Cardiac septum (tissue), 1 donor: ENCODE data around the gene IFNL4. TPM values are rescaled to one million over a fixed set of nuclear protein-coding genes. Genes with fewer than 3 reads are reported as not detected.
"Not testable (repeated sequence)": the region's sequence is repeated elsewhere in the genome, so short reads cannot be mapped to it uniquely, and the experiment has no call there.

Experiments used
- DNase-seq: peaks from one replicate; pipeline ENCODE4 v3.0.0-alpha.2; 2020; ENCODE audit warnings: low spot score
- intact Hi-C: fragments of 100-400 bp; cut with DNase I; formaldehyde crosslinking; loops from one replicate; pipeline ENCODE4 v1.14.0; 2022
- long read RNA-seq: library from polyadenylated mRNA; unstranded; transcript quantifications from one replicate; pipeline ENCODE4 v2.0.0, GENCODE V29; 2021
- total RNA-seq: library from RNA; stranded (reverse); fragmentation: NEBNext Ultra II Directional; extraction: Animal tissue kit (Norgen Biotek cat#: 25700); gene quantifications from one replicate; pipeline ENCODE4 v1.2.1, GENCODE V29; 2021
- donor health status: DM: no; HTN: no; CAD: no.

The IFNL4 gene
- total RNA-seq, result not detected
- long read RNA-seq, result 0 reads

DNA sequence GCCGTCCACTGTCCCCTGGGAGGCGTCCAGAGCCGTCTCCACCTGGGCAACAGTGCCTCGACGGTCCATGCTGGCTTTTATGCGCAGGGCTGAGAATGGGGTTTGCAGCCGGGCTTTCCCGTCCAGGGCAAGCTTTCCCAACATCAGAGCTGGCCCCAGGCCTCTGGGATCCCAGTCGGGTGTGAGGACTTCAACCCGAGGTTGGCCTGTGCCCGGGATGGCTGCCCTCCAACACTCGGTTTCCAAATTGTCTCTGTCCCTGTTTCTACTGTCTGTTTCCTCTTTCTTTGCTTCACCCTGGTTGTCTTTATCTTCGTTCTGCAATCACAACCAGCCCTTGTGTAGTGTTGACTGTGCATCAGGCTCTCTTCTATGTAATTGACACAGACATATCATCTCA is at the start of gene IFNL4:
IFNL4 (minus strand) TSS at position 51 of the 400 bp plus-strand sequence.
- intact Hi-C loops, result no loop called here
- DNase-seq, result no peak

DNA sequence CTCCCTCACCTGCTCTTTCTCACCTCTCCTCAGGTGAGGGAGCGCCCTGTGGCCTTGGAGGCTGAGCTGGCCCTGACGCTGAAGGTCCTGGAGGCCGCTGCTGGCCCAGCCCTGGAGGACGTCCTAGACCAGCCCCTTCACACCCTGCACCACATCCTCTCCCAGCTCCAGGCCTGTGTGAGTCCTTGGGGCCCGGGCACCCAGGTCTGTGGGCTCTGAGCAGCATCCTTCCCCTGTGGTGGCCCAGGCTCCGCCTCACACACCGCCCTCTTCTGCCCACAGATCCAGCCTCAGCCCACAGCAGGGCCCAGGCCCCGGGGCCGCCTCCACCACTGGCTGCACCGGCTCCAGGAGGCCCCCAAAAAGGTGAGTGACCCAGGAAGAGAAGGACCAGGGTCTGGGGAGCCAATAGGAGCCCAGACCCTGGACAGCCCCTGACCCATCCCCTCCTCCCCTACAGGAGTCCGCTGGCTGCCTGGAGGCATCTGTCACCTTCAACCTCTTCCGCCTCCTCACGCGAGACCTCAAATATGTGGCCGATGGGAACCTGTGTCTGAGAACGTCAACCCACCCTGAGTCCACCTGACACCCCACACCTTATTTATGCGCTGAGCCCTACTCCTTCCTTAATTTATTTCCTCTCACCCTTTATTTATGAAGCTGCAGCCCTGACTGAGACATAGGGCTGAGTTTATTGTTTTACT is 49.4 kb upstream of the IFNL4 start:
- intact Hi-C loops, result no loop called here
- peak; percentile 71 for DNase-seq

DNA sequence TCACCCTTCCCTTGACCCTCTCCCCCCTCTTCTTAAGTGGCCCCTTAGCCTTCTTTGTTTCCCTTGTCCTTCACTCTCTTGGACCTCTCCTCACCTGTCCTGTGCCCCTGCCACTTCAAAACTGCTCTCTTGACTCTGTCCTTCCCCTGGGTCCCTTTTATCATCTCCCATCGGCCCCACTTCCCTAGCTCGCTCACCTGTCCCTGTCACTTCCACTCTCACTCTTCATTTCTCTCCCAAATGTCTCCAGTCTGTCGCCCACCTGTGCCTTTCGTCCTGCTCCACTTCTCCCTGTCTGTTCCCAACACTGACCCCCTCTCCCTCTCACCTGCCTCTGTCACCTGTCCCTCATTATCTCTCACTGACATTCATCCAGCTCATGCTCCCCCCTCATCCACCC is 48.2 kb upstream of the IFNL4 start:
- intact Hi-C loops, result no loop called here

DNA sequence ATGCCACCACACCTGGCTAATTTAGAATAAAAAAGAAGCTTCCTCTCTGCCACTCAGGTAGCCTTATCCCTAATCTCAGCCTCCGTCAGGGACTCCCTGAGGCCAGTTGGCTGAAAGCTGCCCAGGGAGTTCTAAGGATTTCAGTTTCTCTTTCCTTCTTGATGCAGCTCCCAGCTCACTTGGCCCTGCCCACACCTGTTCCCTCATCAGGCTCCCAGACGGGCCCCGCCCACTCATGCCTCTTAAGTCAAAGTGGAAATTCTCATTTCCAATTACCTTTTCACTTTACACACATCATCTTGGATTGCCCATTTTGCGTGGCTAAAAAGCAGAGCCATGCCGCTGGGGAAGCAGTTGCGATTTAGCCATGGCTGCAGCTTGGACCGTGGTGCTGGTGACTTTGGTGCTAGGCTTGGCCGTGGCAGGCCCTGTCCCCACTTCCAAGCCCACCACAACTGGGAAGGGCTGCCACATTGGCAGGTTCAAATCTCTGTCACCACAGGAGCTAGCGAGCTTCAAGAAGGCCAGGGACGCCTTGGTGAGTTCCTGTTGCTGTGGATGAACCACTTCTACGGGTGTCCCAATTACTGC is 47.5 kb upstream of the IFNL4 start, which contains the start of gene IFNL1:
IFNL1 (plus strand) TSS at position 353 of the 591 bp plus-strand sequence; CDS start at position 368, 15 bp downstream.
- intact Hi-C loops, result no loop called here
- DNase-seq, result peak; percentile 10

More for the DNA sequence above, 48.2 kb upstream of the IFNL4 start:
- peak; percentile 35 for DNase-seq

DNA sequence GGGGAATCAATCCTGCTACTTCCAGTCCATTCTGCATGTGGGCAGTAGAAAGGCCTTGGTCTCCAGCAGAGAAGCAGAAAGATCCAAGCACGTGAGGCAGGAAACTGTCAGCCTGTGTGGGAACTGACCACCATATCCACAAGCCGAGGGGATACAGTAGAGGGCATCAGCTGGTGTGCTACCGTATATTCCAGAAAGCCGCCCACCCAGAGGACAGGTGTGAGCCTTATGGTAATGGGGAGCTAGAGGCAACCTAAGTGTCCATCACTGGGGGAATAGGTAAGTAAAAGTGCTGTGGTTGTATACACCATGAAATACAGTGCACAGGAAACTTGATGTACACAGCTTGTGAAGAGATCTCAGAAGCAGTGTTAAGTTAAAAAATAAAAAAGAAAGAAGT is 44.7 kb upstream of the IFNL4 start:
- intact Hi-C loops, result no loop called here
- peak; percentile 19 for DNase-seq

DNA sequence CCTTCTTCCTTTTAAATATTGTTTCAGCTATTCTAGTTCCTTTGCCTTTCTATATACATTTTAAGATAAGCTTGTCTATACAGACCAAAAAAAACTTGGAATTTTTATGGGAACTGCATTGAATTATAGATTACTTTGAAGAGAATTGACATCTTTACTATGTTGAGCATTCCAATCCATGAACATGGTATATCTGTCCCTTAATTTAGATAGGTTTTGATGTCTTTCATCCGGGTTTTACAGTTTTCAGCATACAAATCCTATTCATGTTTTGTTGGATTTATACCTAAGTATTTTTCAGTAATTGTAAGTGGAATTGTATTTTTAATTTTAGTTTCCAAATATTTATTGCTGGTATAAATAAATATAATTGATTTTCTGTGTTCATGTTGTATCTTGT is 35.4 kb upstream of the IFNL4 start:
- intact Hi-C loops, result no loop called here
- DNase-seq, result no peak

DNA sequence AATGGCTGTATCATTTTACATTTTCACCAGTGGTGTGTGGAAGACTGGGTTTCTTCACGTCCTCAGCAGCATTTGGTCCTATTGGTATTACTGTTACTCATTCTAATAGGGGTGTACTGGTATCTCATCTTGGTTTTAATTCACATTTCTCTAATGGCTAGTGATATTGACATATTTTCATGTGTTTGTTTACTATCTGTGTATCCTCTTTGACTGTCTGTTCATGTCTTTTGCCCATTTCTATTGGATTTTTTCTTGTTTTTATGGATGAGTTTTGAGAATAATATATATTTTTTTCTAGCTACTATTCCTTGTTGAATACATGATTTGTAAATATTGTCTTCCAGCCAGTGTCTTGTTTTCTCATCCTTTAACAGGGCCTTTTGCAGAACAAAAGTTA is 33.4 kb upstream of the IFNL4 start:
- intact Hi-C loops, result no loop called here
- DNase-seq, result no peak

DNA sequence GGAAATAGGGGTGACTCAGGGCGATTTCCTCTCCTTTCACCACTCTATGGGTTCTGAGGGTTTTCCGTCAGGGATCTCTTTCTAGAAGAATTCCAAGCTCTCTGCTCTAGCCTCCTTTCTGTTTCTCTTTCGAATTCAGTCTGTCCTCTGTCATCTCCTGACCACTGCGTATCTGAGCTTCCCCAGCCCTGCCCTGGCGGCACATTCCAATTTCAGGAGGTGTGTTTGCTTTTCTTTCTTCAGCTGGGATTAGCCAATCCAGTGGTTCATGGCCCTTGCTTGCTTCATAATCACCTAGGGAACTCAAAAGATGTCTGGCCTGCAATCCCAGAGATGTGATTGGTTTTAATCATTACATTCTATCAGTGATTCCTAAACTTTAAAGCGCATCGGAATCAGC is 28.9 kb upstream of the IFNL4 start:
- intact Hi-C loops, result no loop called here
- peak; percentile 10 for DNase-seq

DNA sequence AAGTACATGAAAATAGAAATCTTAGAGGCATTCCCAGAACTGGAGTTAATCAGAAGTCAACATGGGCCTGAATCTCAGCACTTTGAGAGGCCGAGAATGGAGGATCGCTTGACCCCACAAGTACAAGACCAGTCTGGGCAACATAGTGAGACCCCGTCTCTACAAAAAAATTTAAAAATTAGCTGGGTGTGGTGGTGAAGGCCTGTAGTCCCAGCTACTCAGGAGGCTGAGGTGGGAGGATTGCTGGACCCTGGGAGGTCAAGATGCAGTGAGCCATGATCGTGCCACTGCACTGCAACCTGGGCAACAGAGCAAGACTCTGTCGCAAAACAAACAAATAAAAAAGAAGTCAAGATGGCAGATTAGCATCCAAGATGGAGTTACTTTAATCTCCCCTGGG is 28.1 kb upstream of the IFNL4 start:
- intact Hi-C loops, result no loop called here

DNA sequence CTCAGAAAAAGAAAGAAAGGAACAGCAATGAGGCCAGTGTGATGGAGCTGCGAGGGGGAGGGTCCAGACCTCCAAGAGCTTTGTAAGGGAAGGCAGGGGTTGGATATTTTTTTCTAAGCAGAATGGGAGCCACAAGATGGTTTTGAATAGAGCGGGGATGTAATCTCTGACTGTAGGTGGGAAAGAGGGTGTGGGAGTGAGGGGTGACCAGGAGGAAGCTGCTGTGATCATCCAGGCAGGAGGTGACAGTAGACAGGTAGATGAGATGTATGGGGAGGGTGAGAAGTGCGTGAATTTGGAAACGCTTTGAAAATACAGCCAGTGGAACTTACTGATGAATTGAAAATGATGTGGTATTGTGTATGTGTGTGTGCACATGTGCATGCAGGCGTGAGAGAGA is 26.9 kb upstream of the IFNL4 start:
- intact Hi-C loops, result no loop called here
- no peak for DNase-seq

More for the DNA sequence above, 28.1 kb upstream of the IFNL4 start:
- DNase-seq, result peak; percentile 33

DNA sequence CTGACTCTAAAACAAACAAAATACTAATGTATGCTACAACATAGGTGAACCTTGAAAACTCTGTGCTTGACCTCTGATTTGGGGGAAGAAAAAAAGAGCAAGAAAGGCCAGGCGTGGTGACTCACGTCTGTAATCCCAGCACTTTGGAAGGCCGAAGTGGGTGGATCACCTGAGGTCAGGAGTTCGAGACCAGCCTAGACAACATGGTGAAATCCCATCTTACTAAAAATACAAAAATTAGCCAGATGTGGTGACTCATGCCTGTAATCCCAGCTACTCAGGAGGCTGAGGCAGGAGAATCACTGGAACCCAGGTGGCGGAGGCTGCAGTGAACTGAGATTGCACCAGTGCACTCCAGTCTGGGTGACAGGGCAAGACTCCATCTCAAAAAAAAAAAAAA is 25.2 kb upstream of the IFNL4 start:
- DNase-seq, result peak; percentile 12
- intact Hi-C loops, result not testable (repeated sequence)

DNA sequence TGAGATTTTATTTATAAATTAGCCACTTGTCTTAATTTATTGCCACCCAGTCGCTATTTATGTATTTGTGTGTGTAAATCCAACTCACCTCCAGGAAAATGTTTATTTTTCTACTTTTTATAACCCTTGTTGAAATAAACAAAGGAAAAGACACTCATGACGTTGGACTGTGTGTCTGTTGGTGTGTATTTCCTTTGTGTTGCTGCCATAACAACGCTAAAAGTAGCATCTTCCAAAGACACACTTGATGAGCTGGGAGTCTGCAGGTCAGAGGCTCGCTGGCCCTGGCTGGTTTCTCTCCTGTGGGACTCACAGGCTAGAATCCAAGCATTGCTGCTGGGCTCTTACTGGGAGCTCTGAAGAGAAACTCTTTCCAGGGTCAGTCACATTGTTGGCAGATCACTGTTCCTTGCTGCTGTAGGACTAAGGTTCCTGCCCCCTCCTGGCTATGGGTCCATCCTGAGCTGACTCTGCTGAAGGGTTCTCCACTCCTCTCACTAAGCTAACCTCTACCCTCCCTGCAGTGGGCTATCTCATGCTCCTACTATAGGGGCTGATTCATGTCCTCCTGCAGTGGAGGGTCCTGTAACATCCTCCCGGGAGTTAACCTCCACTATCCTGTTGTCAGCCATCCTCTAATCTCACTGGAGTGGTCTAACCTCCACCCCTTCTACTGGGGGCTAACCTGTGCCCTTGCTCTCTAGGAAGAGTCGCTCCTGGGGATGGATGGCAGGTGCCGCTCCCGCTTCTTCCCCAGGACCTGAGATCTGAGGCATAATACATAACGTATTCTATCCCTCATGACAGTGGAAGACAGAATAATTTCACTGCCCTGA is 21.6 kb upstream of the IFNL4 start:
- intact Hi-C loops, result no loop called here
- DNase-seq, result no peak

DNA sequence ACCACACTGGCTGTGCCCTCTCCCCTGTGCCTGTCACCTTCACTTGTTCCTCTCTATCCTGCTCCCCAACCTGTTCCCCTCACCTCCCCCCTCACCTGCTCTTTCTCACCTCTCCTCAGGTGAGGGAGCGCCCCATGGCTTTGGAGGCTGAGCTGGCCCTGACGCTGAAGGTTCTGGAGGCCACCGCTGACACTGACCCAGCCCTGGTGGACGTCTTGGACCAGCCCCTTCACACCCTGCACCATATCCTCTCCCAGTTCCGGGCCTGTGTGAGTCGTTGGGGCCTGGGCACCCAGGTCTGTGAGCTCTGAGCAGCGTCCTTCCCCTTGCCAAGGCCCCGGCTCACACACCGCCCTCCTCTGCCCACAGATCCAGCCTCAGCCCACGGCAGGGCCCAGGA is 20.7 kb upstream of the IFNL4 start:
- peak; percentile 29 for DNase-seq
- intact Hi-C loops, result not testable (repeated sequence)

DNA sequence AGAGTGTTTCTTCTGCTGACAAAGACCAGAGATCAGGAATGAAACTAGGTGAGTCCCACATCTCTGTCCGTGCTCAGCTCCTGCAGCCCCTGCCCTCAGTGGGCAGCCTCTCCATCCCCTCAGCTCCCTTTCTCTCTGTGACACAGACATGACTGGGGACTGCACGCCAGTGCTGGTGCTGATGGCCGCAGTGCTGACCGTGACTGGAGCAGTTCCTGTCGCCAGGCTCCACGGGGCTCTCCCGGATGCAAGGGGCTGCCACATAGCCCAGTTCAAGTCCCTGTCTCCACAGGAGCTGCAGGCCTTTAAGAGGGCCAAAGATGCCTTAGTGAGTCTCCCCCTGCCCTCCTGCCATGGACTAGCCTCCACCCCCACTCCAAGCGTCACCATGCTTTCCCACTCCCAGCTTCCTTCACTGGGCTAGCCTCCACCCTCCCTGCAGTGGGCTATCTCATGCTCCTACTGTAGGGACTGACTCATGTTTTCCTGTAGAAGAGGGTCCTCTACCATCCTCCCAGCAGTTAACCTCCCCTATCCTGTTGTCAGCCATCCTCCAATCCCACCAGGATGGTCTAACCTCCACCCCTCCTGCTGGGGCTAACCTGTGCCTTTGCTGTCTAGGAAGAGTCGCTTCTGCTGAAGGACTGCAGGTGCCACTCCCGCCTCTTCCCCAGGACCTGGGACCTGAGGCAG is 20.0 kb upstream of the IFNL4 start:
- intact Hi-C loops, result not testable (repeated sequence)
- DNase-seq, result peak; percentile 71

DNA sequence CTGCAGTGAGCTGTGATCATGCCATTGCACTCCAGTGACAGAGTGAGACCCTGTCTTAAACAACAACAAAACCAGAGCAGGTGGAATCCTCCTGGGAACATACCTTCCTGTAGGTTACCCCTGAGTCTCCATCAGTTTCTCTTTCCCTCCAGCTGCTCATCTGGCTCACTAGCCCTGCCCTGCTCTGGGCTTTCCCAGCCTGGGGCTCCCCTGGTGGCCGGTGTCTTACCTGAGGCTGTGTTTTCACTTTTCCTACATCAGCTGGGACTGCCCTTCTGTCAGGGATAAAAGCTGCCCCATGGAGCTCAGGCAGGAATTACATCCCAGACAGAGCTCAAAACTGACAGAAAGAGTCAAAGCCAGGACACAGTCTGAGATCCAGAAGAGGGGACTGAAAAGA is 19.4 kb upstream of the IFNL4 start, which contains the start of gene IFNL2:
IFNL2 (plus strand) TSS at position 312 of the 400 bp plus-strand sequence. CDS start 173 bp downstream, outside the sequence.
- intact Hi-C loops, DNase-seq: not testable (repeated sequence)

DNA sequence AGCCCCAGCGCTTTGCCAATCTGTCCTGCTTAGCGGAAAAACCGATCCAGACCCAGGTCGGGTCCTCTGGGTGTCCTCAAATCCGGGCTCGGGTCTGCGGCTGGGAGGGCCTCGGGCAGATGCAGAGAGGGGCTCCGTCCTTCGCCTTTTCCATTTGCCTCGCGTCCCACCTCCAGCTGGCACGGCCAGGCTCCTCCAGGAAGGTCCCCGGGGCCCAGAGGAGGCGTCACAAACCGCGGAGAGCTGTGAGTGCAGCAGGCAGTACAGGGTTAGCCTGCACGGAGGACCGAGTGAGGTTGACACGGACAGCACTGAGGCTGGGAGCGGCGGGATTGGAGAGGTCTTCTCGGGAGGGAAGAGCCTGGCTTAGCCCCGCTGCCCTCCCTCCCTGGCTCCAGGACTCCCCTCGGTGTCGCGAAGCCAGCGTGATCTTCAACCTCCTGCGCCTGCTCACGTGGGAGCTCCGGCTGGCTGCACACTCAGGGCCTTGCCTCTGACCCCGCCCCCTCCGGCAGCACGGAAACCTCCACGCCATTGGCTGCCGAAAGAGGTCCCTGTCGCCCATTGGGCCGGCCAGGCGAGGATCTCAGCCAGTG is 16.8 kb upstream of the IFNL4 start:
- intact Hi-C loops, result no loop called here
- peak; percentile 26 for DNase-seq

DNA sequence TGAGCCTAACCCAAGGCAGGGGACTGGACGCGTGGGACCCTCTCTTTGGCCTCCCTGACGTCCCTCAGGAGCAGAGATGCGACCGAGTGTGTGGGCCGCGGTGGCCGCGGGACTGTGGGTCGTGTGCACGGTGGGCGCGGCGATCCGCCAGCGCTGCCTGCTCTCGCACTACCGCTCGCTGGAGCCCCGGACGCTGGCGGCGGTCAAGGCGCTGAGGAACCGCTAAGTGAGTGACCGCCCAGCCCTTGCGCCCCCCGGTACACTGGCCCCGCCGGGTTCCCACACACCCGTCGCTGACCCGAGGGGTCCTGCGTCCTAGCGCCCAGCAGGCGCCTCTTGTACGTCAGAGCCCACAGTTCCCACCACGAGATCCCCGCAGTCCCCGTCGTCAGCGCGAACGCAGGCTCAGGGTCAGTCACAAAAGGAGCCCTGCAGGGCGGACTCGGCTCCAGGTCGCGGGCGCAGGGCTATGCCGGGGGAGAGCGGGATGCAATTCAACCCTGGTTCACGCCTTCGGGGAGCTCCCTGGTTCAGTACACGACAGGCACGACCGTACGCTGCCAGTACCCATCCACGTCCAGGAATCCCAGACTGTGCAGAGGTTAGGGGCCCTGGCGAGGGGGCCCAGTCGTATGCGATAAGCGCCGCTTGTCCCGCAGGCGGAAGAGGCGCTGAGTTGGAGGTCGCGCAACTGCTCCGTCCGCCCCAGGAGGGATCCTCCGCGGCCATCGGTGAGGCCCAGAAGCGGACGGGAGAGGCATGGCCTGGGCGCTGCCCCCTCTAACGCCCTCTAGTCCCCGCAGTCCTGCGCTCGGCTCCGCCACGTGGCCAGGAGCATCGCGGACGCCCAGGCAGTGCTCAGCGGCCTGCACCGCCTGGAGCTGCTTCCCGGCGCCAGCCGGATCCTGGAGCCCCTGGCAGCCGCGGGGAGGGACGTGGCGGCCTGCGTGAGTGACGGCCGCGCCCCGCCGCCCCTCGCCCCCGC is 15.9 kb upstream of the IFNL4 start:
- intact Hi-C loops, result no loop called here
- DNase-seq, result peak; percentile 61

DNA sequence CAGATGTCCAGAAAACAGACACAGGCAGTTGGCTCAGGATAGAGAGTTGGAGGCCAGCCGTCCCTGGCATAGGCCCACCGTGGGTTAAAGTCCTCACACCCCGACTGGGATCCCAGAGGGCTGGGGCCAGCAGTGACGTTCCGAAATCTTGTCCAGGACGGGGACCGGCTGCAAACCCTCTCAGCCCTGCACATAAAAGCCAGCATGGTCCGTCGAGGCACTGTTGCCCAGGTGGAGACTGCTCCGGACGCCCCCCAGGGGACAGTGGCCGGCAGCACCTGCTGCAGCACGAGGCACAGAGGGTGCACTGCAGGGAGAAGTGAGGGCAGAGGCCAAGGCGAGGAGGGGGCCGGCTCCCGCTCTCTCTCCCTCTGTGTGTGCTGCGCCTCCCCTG is 15.3 kb upstream of the IFNL4 start:
- intact Hi-C loops, result no loop called here
- peak; percentile 56 for DNase-seq
